Naive B cell (primary cell): ENCODE measurements around the gene FAM13C. TPM values are rescaled to one million over a fixed set of nuclear protein-coding genes. Genes with fewer than 3 reads are reported as not detected.

Experiments used
- ATAC-seq, 2 donors: fragments of 150-1000 bp; cut with Tn5 transposase; 2 replicates each; pipeline ENCODE4 v1.10.0; 2021; ENCODE audit warnings: low read depth in 2 of 2, mild to moderate bottlenecking in 2 of 2, moderate library complexity in 2 of 2
- DNase-seq: peaks from one replicate; pipeline ENCODE4 v3.0.0; 2022
- H3K27ac Mint-ChIP-seq, 6 donors: one replicate each; pipeline ENCODE4 v1.8.0; 2020 to 2022; ENCODE audit warnings: mild to moderate bottlenecking in 6 of 6, mixed read lengths in 6 of 6, moderate library complexity in 5 of 6, inconsistent platforms in 2 of 6
- H3K27me3 Mint-ChIP-seq, 3 donors: one replicate each; pipeline ENCODE4 v1.8.0; 2021 to 2022; ENCODE audit warnings: mixed read lengths in 3 of 3, mild to moderate bottlenecking in 1 of 3
- H3K36me3 Mint-ChIP-seq, 2 donors: one replicate each; pipeline ENCODE4 v1.8.0; 2020 to 2022; ENCODE audit warnings: mixed read lengths in 2 of 2, inconsistent platforms in 1 of 2, mild to moderate bottlenecking in 1 of 2
- H3K4me1 Mint-ChIP-seq, 3 donors: one replicate each; pipeline ENCODE4 v1.8.0; 2020 to 2022; ENCODE audit warnings: mixed read lengths in 3 of 3, inconsistent platforms in 1 of 3, mild to moderate bottlenecking in 1 of 3, moderate library complexity in 1 of 3
- H3K4me3 Mint-ChIP-seq, 8 donors: one replicate each; pipeline ENCODE4 v1.8.0; 2020 to 2022; ENCODE audit warnings: mild to moderate bottlenecking in 8 of 8, mixed read lengths in 8 of 8, moderate library complexity in 8 of 8, inconsistent platforms in 2 of 8
- H3K9me3 Mint-ChIP-seq, 7 donors: one replicate each; pipeline ENCODE4 v1.8.0; 2020 to 2022; ENCODE audit warnings: mixed read lengths in 7 of 7, mild to moderate bottlenecking in 5 of 7, inconsistent platforms in 2 of 7, moderate library complexity in 1 of 7
- polyA plus RNA-seq, 6 donors: library from polyadenylated mRNA; unstranded; fragments of 300-500 nt; fragmentation: Illumina TruSeq; gene quantifications; one replicate each; pipeline ENCODE4 v1.2.3, GENCODE V29; 2021; ENCODE audit warnings: low read depth in 6 of 6

FAM13C gene
- polyA plus RNA-seq, 6 donors from 2014 or later, result not detected

DNA sequence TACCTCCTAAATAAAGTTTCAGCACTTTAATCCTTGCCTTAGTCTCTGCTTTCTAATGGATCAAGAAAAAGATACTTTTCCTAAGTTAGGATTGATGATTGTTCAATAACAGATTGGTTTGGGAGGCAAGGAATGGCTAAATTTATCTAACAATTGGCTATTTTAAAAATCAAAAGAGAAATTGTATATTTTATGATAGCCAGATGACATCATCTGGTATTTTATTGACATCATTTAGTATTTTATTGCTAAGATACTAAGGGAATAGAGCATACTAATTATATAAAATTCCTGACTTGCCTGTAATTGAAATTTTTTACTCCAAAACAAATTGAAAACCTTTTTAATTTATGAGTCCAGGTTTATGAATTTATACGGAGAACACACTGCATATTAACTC, 19.3 kb upstream of the FAM13C start:
- peaks cover 0 to 5% (median 0%) of the 10 kb centered on the region in 7 donors for H3K9me3 Mint-ChIP-seq
- H3K4me1 Mint-ChIP-seq, result no peaks in the 10 kb centered on the region
- no peak overlapping the region for H3K4me3 Mint-ChIP-seq
- H3K36me3 Mint-ChIP-seq, result no peaks in the 10 kb centered on the region
- ATAC-seq (no peak), DNase-seq (no peak)
- H3K27me3 Mint-ChIP-seq, result peaks cover 0 to 4% (median 0%) of the 10 kb centered on the region in 3 donors
- no peak overlapping the region for H3K27ac Mint-ChIP-seq

DNA sequence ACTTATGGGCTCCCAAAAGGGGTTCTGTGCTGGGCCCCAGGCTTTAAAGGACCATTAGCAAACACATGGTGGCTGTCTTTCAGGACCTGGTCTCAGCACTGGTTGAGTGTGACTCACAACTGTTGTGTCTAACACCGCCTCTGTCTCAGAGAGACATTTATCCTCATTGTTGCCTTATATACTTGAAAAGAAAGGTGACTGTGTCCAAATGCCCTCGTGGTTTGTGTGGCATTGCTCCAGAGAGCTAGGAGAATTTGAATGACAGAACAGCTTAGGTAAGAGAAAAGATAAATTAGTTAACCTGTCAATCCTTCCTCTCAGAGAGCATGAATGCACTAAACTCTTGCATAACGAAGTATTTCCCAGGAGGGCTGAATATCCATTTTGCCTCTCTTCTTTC, 14.5 kb upstream of the FAM13C start:
- Mint-ChIP-seq H3K4me1 (no peaks in the 10 kb centered on the region), H3K4me3 (no peak overlapping the region), H3K9me3 (peaks cover 0 to 4% (median 0%) of the 10 kb centered on the region in 7 donors), H3K27ac (no peak overlapping the region), H3K36me3 (no peaks in the 10 kb centered on the region), H3K27me3 (peaks cover 0 to 9% (median 0%) of the 10 kb centered on the region in 3 donors)
- ATAC-seq, result no peak
- no peak for DNase-seq

DNA sequence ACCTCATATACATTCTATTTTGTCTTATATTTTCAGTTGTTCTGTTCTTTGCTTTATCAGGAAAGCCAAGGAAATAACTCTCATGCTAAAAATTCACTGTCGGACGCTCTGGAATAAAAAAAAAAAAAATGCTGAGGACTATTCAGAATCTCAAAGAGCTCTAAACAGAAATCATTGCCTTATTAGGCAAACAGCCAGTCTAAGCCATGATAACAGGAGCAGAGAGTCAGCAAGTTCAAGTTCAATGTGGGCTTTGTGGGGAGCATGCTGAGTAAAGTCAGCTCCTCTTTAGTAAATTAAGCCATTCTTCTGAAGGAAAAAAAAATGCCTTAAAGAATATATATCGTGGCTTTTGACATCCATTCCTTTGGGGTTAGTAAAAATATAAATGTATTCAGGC, 13.6 kb upstream of the FAM13C start:
- Mint-ChIP-seq H3K27me3 (peaks cover 0 to 9% (median 0%) of the 10 kb centered on the region in 3 donors), H3K36me3 (no peaks in the 10 kb centered on the region), H3K27ac (no peak overlapping the region), H3K9me3 (no peaks in the 10 kb centered on the region), H3K4me3 (no peak overlapping the region), H3K4me1 (no peaks in the 10 kb centered on the region)
- DNase-seq (no peak), ATAC-seq (no peak)

DNA sequence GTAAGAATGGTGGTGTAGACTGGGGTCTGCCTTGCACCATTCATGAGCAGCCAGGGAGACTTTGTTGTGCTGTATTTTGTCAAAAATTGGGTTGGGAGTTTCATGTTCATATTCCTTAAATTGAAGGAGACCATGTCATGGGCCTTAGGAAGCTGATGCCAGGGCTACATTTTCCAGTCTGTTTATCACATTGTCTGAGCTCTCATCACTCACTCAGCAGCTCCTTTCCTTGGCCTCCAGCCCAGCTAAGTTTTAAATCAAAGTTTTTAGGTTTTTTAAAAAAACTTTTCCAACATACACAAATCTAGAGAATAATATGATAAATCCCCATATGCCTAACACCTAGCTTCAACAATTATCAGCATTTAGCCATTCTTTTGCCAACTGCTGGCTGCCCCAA, 12.6 kb upstream of the FAM13C start:
- H3K9me3 Mint-ChIP-seq, result no peaks in the 10 kb centered on the region
- no peaks in the 10 kb centered on the region for H3K36me3 Mint-ChIP-seq
- no peak overlapping the region for H3K27ac Mint-ChIP-seq
- DNase-seq (no peak), ATAC-seq (no peak)
- H3K27me3 Mint-ChIP-seq, result peaks cover 0 to 9% (median 0%) of the 10 kb centered on the region in 3 donors
- no peaks in the 10 kb centered on the region for H3K4me1 Mint-ChIP-seq
- H3K4me3 Mint-ChIP-seq, result no peak overlapping the region

DNA sequence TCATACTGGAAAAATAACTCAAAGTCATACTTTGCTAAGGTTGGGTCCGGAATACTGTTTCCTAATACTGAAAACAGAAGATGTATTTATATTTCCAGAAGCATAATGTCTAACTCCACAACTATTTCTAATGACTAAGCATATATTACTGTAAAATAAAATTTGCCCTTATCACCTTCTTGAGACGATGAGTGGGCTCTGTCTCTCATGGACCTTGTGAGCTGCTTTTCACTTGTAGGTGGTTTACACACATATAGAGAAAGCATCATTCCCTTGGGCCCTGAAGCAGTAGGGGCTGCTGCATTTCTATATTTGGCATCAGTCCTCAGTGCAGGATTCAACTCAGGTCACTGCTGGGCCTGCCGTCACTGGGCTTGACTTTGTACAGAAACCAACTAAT, 10.7 kb upstream of the FAM13C start:
- no peak overlapping the region for H3K27ac Mint-ChIP-seq
- no peaks in the 10 kb centered on the region for H3K9me3 Mint-ChIP-seq
- peaks cover 0 to 9% (median 0%) of the 10 kb centered on the region in 3 donors for H3K27me3 Mint-ChIP-seq
- H3K36me3 Mint-ChIP-seq, result no peaks in the 10 kb centered on the region
- H3K4me3 Mint-ChIP-seq, result no peak overlapping the region
- DNase-seq, result no peak
- no peaks in the 10 kb centered on the region for H3K4me1 Mint-ChIP-seq
- no peak for ATAC-seq

DNA sequence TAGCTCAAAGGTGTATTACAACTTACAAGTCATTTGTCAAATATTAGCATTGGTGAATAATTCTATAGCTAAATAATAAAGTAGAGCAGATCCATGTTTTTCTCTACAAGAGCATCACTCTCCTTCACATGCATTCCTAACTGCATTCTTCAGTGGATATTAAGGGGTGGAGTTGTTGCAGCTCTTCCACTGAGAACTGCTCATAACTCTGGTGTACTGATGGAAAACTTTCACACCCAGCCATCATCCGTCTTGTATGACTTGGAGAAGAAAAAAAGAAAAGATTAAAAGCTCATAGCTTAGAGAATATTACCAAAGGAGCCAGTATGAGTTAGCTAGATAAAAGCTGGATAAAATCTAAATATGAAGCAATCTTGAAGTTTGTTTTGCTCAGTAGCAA, 10.2 kb upstream of the FAM13C start:
- no peak overlapping the region for H3K27ac Mint-ChIP-seq
- H3K4me3 Mint-ChIP-seq, result no peak overlapping the region
- H3K36me3 Mint-ChIP-seq, result no peaks in the 10 kb centered on the region
- H3K27me3 Mint-ChIP-seq, result peaks cover 0 to 9% (median 0%) of the 10 kb centered on the region in 3 donors
- DNase-seq, result no peak
- ATAC-seq, result no peak
- H3K4me1 Mint-ChIP-seq, result no peaks in the 10 kb centered on the region
- H3K9me3 Mint-ChIP-seq, result no peaks in the 10 kb centered on the region

DNA sequence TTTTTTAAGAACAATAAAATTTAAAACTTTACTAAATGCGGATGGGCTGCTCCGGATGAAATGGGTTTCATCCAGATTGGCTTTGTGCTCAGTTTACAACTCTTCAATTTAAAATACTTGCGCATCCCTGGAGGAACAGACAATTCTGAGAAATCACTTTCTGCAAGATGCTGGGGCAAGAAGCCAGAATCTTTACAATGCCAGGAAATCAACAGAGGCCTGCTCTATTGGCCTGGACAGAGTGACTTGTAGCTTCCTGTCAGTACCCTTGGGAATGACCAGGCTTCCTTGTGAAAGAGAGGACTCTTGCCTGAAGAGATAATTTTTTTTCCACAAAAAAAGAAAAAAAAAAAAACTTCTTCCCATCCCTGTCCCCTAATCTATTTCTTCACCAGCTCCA, 3.9 kb upstream of the FAM13C start:
- Mint-ChIP-seq H3K36me3 (no peaks in the 10 kb centered on the region), H3K4me3 (no peak overlapping the region), H3K27me3 (peaks cover 22 to 28% (median 23%) of the 10 kb centered on the region in 3 donors), H3K4me1 (peaks cover 0 to 12% (median 3%) of the 10 kb centered on the region in 3 donors), H3K9me3 (no peaks in the 10 kb centered on the region), H3K27ac (no peak overlapping the region)
- DNase-seq (no peak), ATAC-seq (no peak)

DNA sequence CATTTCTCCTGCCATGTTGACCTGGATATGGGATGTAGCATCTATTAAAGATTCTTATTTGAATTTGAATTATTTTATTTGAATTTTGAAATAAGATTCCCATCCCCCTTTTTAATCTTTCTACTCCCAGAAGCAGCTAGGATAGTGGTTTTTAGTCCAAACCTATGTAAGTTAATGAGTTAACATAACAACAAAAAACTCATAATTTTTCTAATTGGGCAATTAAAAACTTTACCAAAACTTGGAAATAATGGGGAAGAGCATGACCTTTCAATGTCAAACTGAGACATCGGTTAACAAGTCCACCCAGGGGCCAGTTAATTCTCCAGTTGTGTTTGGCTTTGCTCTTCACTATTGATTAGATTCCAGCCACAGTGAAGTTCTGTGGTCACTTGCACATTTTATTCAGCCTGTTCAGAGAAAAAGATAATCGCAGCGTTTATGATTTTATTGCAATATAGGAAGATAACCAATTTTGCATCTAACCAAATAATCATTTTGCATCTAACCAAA, 1.2 kb upstream of the FAM13C start:
- H3K27ac Mint-ChIP-seq, result no peak overlapping the region
- ATAC-seq (no peak), DNase-seq (no peak)
- H3K9me3 Mint-ChIP-seq, result no peaks in the 10 kb centered on the region
- no peaks in the 10 kb centered on the region for H3K36me3 Mint-ChIP-seq
- peak overlapping the region in 1 of 8 donors; percentile 27 for H3K4me3 Mint-ChIP-seq
- peaks cover 35 to 38% (median 36%) of the 10 kb centered on the region in 3 donors for H3K27me3 Mint-ChIP-seq
- peaks cover 0 to 12% (median 3%) of the 10 kb centered on the region in 3 donors for H3K4me1 Mint-ChIP-seq

DNA sequence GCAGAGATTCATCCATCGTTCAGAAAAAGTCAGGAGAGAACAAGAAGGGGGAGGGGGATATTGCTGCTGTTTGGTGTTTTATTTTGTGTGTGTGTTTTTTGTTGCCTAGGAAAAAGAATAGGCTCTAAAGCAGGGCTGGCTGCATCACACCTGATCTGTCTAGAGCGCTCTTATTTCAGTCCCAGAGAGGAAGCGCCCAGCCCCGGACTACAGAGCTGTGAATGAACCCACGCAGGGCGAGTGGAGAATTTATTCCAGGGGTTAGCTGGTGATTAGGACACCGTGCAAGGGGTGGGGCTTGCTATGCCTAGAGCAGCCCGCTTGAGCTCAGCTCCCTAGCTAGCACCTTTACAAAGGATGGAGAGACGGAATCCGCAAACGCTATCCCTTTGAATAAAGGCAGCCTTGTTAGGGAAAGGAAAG, 621 bp upstream of the FAM13C start:
- no peak overlapping the region for H3K27ac Mint-ChIP-seq
- no peak for ATAC-seq
- H3K27me3 Mint-ChIP-seq, result peaks cover 35 to 38% (median 36%) of the 10 kb centered on the region in 3 donors
- peak overlapping the region in 5 of 8 donors; percentile 15 to 77 (median 39) for H3K4me3 Mint-ChIP-seq
- H3K9me3 Mint-ChIP-seq, result no peaks in the 10 kb centered on the region
- peaks cover 0 to 12% (median 3%) of the 10 kb centered on the region in 3 donors for H3K4me1 Mint-ChIP-seq
- no peaks in the 10 kb centered on the region for H3K36me3 Mint-ChIP-seq
- no peak for DNase-seq

DNA sequence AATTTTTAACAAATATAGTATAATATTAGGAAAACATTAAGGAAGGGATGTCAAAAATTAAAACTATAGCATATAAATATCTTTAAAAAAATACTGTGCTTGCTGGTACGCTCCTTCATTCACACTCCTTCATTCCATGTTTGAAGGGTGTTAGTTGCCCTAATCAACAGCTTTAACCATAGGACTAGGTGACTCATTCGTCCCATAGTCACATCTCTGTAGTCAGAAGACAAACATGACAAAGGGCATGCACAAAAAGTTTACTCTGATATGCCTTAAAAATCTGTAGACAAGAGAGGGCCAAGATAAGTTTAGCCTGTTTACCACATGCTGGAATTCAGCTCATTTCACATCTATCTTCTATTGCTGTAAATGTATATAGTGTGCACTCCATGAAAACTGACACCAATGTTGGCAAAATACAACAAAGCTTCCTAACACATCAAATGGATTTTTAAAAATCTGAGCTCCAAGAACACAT, 646 bp downstream of the FAM13C start:
- Mint-ChIP-seq H3K4me3 (peak overlapping the region in 3 of 8 donors; percentile 35 to 47 (median 36)), H3K36me3 (no peaks in the 10 kb centered on the region), H3K27ac (no peak overlapping the region), H3K9me3 (no peaks in the 10 kb centered on the region), H3K4me1 (peaks cover 0 to 12% (median 3%) of the 10 kb centered on the region in 3 donors), H3K27me3 (peaks cover 35 to 38% (median 36%) of the 10 kb centered on the region in 3 donors)
- ATAC-seq (no peak), DNase-seq (no peak)

DNA sequence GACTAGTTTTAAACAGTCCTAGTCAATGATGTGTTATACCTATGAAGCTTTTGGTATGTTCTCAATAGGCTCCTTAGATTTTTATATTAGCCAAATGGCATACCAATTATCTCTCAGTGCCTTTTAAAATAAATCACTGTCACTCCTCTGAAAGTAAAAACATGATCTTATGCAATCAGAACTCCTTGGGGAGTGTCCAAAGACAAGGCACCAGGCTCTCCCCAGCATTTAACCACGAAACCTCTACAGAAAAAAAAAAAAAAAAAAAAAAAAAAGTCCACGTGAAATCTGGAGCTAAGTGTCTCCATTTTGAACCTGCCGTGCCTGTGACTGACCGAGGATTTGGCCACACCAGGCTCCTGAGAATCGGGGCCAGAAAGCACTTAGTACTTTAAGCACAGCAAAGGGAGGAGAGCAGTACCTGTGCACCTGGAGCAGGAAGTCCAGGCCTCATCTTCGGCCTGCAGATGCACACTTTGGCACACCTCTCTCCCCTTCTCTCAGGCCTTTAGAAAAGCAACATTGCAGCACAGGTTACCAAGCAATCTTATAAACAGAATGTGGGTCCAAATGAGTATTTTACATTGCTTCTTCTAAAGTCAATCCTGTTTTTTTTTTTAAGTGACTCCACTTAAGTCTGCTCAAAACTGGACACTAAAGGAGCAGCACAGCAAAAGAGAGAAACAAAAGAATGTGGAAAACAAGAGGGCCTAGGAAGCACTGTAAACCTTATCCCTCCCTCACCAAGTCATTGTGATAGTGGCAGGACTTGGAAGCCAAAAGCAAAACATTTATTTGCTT, 1.5 kb downstream of the FAM13C start:
- Mint-ChIP-seq H3K36me3 (no peaks in the 10 kb centered on the region), H3K9me3 (peaks cover 0 to 3% (median 0%) of the 10 kb centered on the region in 7 donors), H3K27me3 (peaks cover 35 to 38% (median 36%) of the 10 kb centered on the region in 3 donors), H3K4me3 (no peak overlapping the region), H3K4me1 (peaks cover 0 to 12% (median 3%) of the 10 kb centered on the region in 3 donors), H3K27ac (no peak overlapping the region)
- DNase-seq (no peak), ATAC-seq (no peak)

DNA sequence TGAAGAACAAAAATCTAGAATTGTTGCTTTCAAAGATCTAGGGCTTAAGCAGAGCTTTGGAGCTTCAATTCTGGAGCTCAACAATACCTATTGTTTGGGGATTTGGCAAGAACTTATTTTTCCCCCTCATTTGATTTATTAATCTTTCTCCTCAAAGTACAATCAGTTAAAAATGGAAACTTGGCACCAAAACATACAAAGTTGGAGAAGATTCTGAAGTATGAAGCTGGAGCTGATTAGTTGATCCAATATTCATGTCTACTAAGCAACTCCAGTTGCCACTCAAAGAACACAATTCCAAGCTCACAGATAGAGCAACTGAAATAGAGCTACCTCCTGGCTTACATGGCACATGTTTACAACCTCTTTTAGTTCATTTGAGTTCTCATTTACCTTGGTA, 3.8 kb downstream of the FAM13C start:
- H3K27me3 Mint-ChIP-seq, result peaks cover 23 to 31% (median 28%) of the 10 kb centered on the region in 3 donors
- H3K9me3 Mint-ChIP-seq, result peaks cover 0 to 3% (median 0%) of the 10 kb centered on the region in 7 donors
- no peaks in the 10 kb centered on the region for H3K36me3 Mint-ChIP-seq
- no peak for ATAC-seq
- H3K4me1 Mint-ChIP-seq, result peaks cover 0 to 12% (median 3%) of the 10 kb centered on the region in 3 donors
- no peak for DNase-seq
- H3K4me3 Mint-ChIP-seq, result no peak overlapping the region
- H3K27ac Mint-ChIP-seq, result no peak overlapping the region

DNA sequence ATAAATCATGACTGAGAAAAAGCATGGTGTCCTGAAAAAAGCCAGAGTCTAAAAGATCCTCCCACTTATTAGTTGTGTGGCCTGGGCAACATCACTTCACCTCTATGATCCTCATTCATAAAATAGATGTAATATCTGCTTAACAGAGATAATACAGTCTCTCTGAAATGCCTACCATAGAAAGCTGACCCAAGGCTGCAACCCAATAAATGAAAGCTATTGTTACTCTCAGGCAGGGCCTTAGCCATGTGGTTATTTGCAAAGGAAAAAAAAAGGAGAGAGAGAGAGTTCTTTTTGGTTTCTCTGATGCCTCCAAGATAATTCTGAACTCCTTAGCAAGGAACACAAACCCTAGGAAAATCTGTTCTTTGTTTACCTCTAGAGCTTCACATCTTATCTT, 7.9 kb downstream of the FAM13C start:
- H3K27ac Mint-ChIP-seq, result no peak overlapping the region
- peaks cover 0 to 3% (median 0%) of the 10 kb centered on the region in 3 donors for H3K27me3 Mint-ChIP-seq
- H3K4me3 Mint-ChIP-seq, result no peak overlapping the region
- no peaks in the 10 kb centered on the region for H3K36me3 Mint-ChIP-seq
- no peaks in the 10 kb centered on the region for H3K4me1 Mint-ChIP-seq
- peaks cover 0 to 6% (median 0%) of the 10 kb centered on the region in 7 donors for H3K9me3 Mint-ChIP-seq
- DNase-seq (no peak), ATAC-seq (no peak)

DNA sequence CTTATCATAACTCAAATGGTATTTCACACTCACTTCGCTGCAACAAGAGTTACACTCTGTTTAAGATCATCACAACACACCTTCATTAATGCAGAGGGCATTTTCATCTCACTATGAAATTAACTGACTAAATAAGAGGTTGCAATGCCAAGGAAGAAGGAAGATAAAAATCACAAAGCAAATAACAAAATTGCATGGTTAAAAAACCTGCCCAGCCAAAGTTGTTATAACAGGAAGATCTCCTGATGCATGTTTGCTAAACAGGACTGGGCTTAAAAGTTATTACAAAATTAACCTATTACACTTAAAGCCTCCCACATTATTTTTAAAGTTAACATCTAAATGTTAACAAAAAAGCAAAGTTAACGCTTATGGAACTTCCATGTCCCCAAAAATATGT, 11.8 kb downstream of the FAM13C start:
- DNase-seq (no peak), ATAC-seq (no peak)
- no peaks in the 10 kb centered on the region for H3K36me3 Mint-ChIP-seq
- H3K4me1 Mint-ChIP-seq, result no peaks in the 10 kb centered on the region
- H3K4me3 Mint-ChIP-seq, result no peak overlapping the region
- H3K9me3 Mint-ChIP-seq, result peaks cover 0 to 6% (median 0%) of the 10 kb centered on the region in 7 donors
- H3K27ac Mint-ChIP-seq, result no peak overlapping the region
- H3K27me3 Mint-ChIP-seq, result no peaks in the 10 kb centered on the region
